H1 (cell line): ENCODE data around the gene TAOK2. TPM values are rescaled to one million over a fixed set of nuclear protein-coding genes. Genes with fewer than 3 reads are reported as not detected.

ENCODE experiments used
- CTCF ChIA-PET: fragments of 300-600 bp; sonication (Branson Sonifier 250); formaldehyde crosslinking; loops from one replicate; lab custom pipeline; 2021; ENCODE audit not compliant: partially characterized antibody; lab: Charles Lee
- POLR2A ChIA-PET: fragments of 300-600 bp; sonication (Branson Sonifier 250); formaldehyde crosslinking; loops from one replicate; lab custom pipeline; 2021; ENCODE audit warnings: inconsistent platforms; ENCODE audit not compliant: partially characterized antibody; lab: Charles Lee
- DNase-seq, 2 experiments: peaks; one replicate each; pipeline versions ENCODE4 v3.0.0 to v3.0.0-alpha.2; 2010 to 2022; ENCODE audit warnings: low spot score in 2 of 2, low read depth in 1 of 2, mixed read lengths in 1 of 2
- FAIRE-seq: peaks from 2 replicates; lab custom pipeline; 2011; peaks lifted over from hg19 to GRCh38; lab: Jason Lieb, UNC
- H2AFZ ChIP-seq: 2 replicates; pipeline ENCODE4 v1.8.1; 2012; ENCODE audit warnings: low read length, inconsistent platforms
- H2AK5ac ChIP-seq: 2 replicates; pipeline ENCODE4 v1.6.1; 2013; ENCODE audit warnings: low read depth, low read length
- H2BK120ac ChIP-seq: replicated peaks from 2 replicates; pipeline ENCODE3; 2013; ENCODE audit warnings: low read depth, low read length, inconsistent platforms
- H2BK12ac ChIP-seq: 2 replicates; pipeline ENCODE4 v1.6.1; 2013; ENCODE audit warnings: low read depth, low read length
- H2BK15ac ChIP-seq: 2 replicates; pipeline ENCODE4 v1.6.1; 2013; ENCODE audit warnings: low read length
- H2BK20ac ChIP-seq: 2 replicates; pipeline ENCODE4 v1.6.1; 2013; ENCODE audit warnings: low read length
- H2BK5ac ChIP-seq: 2 replicates; pipeline ENCODE4 v1.6.1; 2013; ENCODE audit warnings: low read depth, low read length
- H3K14ac ChIP-seq: 2 replicates; pipeline ENCODE4 v1.6.1; 2013; ENCODE audit warnings: inconsistent platforms; ENCODE audit not compliant: insufficient read length
- H3K18ac ChIP-seq: 2 replicates; pipeline ENCODE4 v1.6.1; 2013; ENCODE audit warnings: low read length; ENCODE audit errors: extremely low read depth
- H3K23ac ChIP-seq: 2 replicates; pipeline ENCODE4 v1.6.1; 2013; ENCODE audit warnings: inconsistent platforms; ENCODE audit not compliant: insufficient read length
- H3K23me2 ChIP-seq: 2 replicates; pipeline ENCODE4 v1.6.1; 2013; ENCODE audit warnings: low read depth, low read length
- H3K27ac ChIP-seq: 2 replicates; pipeline ENCODE4 v1.6.1; 2011; ENCODE audit warnings: low read depth, low read length, inconsistent platforms
- H3K27me3 ChIP-seq, 4 experiments: replicated peaks in 1 of 4; 1 replicate in 1 of 4; 2 replicates in 3 of 4; pipeline versions ENCODE4 v1.6.1 to v1.8.1; 2011 to 2013; ENCODE audit warnings: low read length in 3 of 4, mild to moderate bottlenecking in 3 of 4, inconsistent platforms in 2 of 4, mixed read lengths in 2 of 4, moderate library complexity in 1 of 4; ENCODE audit not compliant: control insufficient read depth in 3 of 4, insufficient read depth in 3 of 4; ENCODE audit errors: extremely low read depth in 1 of 4
- H3K36me3 ChIP-seq, 4 experiments: 2 replicates each; pipeline versions ENCODE4 v1.6.1 to v1.8.1; 2011 to 2013; ENCODE audit warnings: mild to moderate bottlenecking in 4 of 4, low read length in 3 of 4, moderate library complexity in 2 of 4, control low read depth in 1 of 4, inconsistent platforms in 1 of 4; ENCODE audit not compliant: insufficient read depth in 4 of 4, control insufficient read depth in 2 of 4
- H3K4ac ChIP-seq: replicated peaks from 2 replicates; pipeline ENCODE3; 2013; ENCODE audit warnings: low read length, low read depth, mixed read lengths, inconsistent platforms; ENCODE audit not compliant: insufficient read length
- H3K4me1 ChIP-seq, 4 experiments: replicated peaks in 1 of 4; 1 replicate in 1 of 4; 2 replicates in 3 of 4; pipeline versions ENCODE4 v1.6.1 to v1.8.1; 2011 to 2013; ENCODE audit warnings: low read length in 3 of 4, inconsistent platforms in 2 of 4, mixed read lengths in 1 of 4; ENCODE audit not compliant: insufficient read depth in 4 of 4, control insufficient read depth in 3 of 4
- H3K4me2 ChIP-seq, 2 experiments: 2 replicates each; pipeline versions ENCODE4 v1.6.1 to v1.8.1; 2011 to 2013; ENCODE audit warnings: low read depth in 2 of 2, low read length in 2 of 2, control low read depth in 1 of 2, inconsistent platforms in 1 of 2, mild to moderate bottlenecking in 1 of 2; ENCODE audit not compliant: insufficient read depth in 1 of 2
- H3K4me3 ChIP-seq, 4 experiments: fragments of 200-600, 300-600 bp in 1 of 4; sonication (generic), shearing (Covaris generic), sonication (Bioruptor Twin) in 1 of 4; 2 replicates each; pipeline versions ENCODE4 v1.5.1 to v1.8.1; 2011 to 2016; ENCODE audit warnings: low read length in 4 of 4, low read depth in 3 of 4, control low read depth in 2 of 4, inconsistent platforms in 2 of 4, mild to moderate bottlenecking in 2 of 4, mixed read lengths in 1 of 4, moderate library complexity in 1 of 4; ENCODE audit not compliant: insufficient read depth in 2 of 4; ENCODE audit errors: extremely low read depth in 1 of 4
- H3K56ac ChIP-seq: replicated peaks from 2 replicates; pipeline ENCODE3; 2013; ENCODE audit warnings: low read depth, mild to moderate bottlenecking, mixed read lengths, low read length, inconsistent platforms; ENCODE audit not compliant: insufficient read length
- H3K79me1 ChIP-seq: 2 replicates; pipeline ENCODE4 v1.6.1; 2013; ENCODE audit warnings: low read depth, low read length, control low read depth
- H3K79me2 ChIP-seq, 2 experiments: 2 replicates each; pipeline versions ENCODE4 v1.6.1 to v1.8.1; 2012 to 2013; ENCODE audit warnings: low read length in 2 of 2, mild to moderate bottlenecking in 2 of 2, inconsistent platforms in 1 of 2; ENCODE audit not compliant: insufficient read depth in 2 of 2, control insufficient read depth in 1 of 2
- H3K9ac ChIP-seq, 4 experiments: replicated peaks in 1 of 4; 1 replicate in 1 of 4; 2 replicates in 3 of 4; pipeline versions ENCODE4 v1.6.1 to v1.8.1; 2011 to 2013; ENCODE audit warnings: low read depth in 3 of 4, low read length in 3 of 4, control low read depth in 2 of 4, mild to moderate bottlenecking in 2 of 4, moderate library complexity in 2 of 4, inconsistent platforms in 1 of 4; ENCODE audit errors: extremely low read depth in 1 of 4
- H3K9me3 ChIP-seq, 2 experiments: 2 replicates each; pipeline versions ENCODE4 v1.6.1 to v1.8.1; 2012 to 2013; ENCODE audit warnings: mild to moderate bottlenecking in 2 of 2, moderate library complexity in 2 of 2, control low read depth in 1 of 2, inconsistent platforms in 1 of 2, low read depth in 1 of 2, low read length in 1 of 2, mixed read lengths in 1 of 2; ENCODE audit not compliant: insufficient read depth in 2 of 2
- H4K20me1 ChIP-seq, 2 experiments: replicated peaks in 1 of 2; 2 replicates each; pipeline versions ENCODE3 to v1.8.1; 2011 to 2013; ENCODE audit warnings: inconsistent platforms in 2 of 2, low read length in 2 of 2, mild to moderate bottlenecking in 1 of 2; ENCODE audit not compliant: insufficient read depth in 2 of 2, control insufficient read depth in 1 of 2
- H4K5ac ChIP-seq: 2 replicates; pipeline ENCODE4 v1.6.1; 2013; ENCODE audit warnings: low read length, low read depth, mixed read lengths, inconsistent platforms; ENCODE audit not compliant: insufficient read length
- H4K8ac ChIP-seq: 2 replicates; pipeline ENCODE4 v1.8.0; 2013; ENCODE audit warnings: mild to moderate bottlenecking, moderate library complexity, low read length, inconsistent platforms; ENCODE audit not compliant: insufficient read depth; ENCODE audit errors: extremely low read depth
- H4K91ac ChIP-seq: replicated peaks from 2 replicates; pipeline ENCODE3; 2013; ENCODE audit warnings: low read length, mixed read lengths, inconsistent platforms; ENCODE audit not compliant: insufficient read length
- ASH2L ChIP-seq: fragments of 200-600, 300-600 bp; sonication (generic); IDR thresholded peaks from one replicate; pipeline ENCODE4 v1.7.1; 2017; ENCODE audit warnings: low read length
- BACH1 ChIP-seq: IDR thresholded peaks from 2 replicates; pipeline ENCODE4 v1.6.1; 2012; ENCODE audit warnings: low read length, improper control_type of control experiment
- CTBP2 ChIP-seq: IDR thresholded peaks from 2 replicates; pipeline ENCODE4 v1.7.0; 2011; ENCODE audit warnings: borderline replicate concordance, mild to moderate bottlenecking, moderate library complexity, mixed read lengths, low read length; ENCODE audit not compliant: insufficient read depth, insufficient read length
- GABPA ChIP-seq: IDR thresholded peaks from 2 replicates; pipeline ENCODE4 v1.6.1; 2011; ENCODE audit warnings: mild to moderate bottlenecking, low read length, moderate library complexity, borderline replicate concordance; ENCODE audit not compliant: insufficient read depth
- KDM4A ChIP-seq: IDR thresholded peaks from one replicate; pipeline ENCODE4 v1.7.1; 2012; ENCODE audit warnings: low read depth, mild to moderate bottlenecking, moderate library complexity, low read length, inconsistent platforms; ENCODE audit not compliant: severe bottlenecking
- RAD21 ChIP-seq, 2 experiments: IDR thresholded peaks in 1 of 2; conservative IDR thresholded peaks in 1 of 2; 2 replicates each; pipeline ENCODE4 v1.6.1; 2011; ENCODE audit warnings: low read depth in 2 of 2, low read length in 2 of 2, improper control_type of control experiment in 1 of 2, inconsistent platforms in 1 of 2, mild to moderate bottlenecking in 1 of 2, moderate library complexity in 1 of 2
- RBBP5 ChIP-seq: IDR thresholded peaks from 2 replicates; pipeline ENCODE4 v1.7.1; 2012; ENCODE audit warnings: low read depth, mild to moderate bottlenecking, inconsistent platforms, low read length, moderate library complexity, borderline replicate concordance
- SIX5 ChIP-seq: IDR thresholded peaks from 2 replicates; pipeline ENCODE4 v1.6.1; 2011; ENCODE audit warnings: mild to moderate bottlenecking, low read depth, low read length
- USF2 ChIP-seq: IDR thresholded peaks from 2 replicates; pipeline ENCODE4 v1.6.1; 2011; ENCODE audit warnings: low read length, improper control_type of control experiment
- WGBS, 2 experiments: shearing (Covaris generic) in 1 of 2; methylation state at CpG; one replicate each; pipeline versions ENCODE4 v1.1.6 to v1.1.7; 2013 to 2015; ENCODE audit warnings: low lambda C conversion rate in 2 of 2, mixed read lengths in 2 of 2, inconsistent platforms in 1 of 2, low coverage in 1 of 2, missing lambda C conversion rate in 1 of 2; ENCODE audit not compliant: insufficient replicate concordance in 2 of 2, insufficient coverage in 1 of 2, insufficient read length in 1 of 2; ENCODE audit errors: extremely low coverage in 1 of 2, missing lambda C conversion rate in 1 of 2; 5-methylcytosine and 5-hydroxymethylcytosine counted together
- polyA plus RNA-seq, 7 experiments: library from polyadenylated mRNA; depleted of rRNA in 3 of 7; stranded (reverse) in 5 of 7; unstranded in 2 of 7; fragments of >200 nt in 5 of 7; fragments of 200-250 nt in 2 of 7; gene quantifications; 1 replicate in 5 of 7; 2 replicates in 1 of 7; 4 replicates in 1 of 7; pipeline versions ENCODE4 v1.2.1 to v1.2.3, GENCODE V29; 2011 to 2013; ENCODE audit warnings: missing spikeins in 2 of 7, mixed read lengths in 2 of 7
- total RNA-seq: library from RNA; stranded (reverse); fragmentation: NEBNext Ultra II Directional; extraction: Animal tissue kit (Norgen Biotek cat#: 25700); gene quantifications from 2 replicates; pipeline ENCODE4 v1.2.1, GENCODE V29; 2021

TAOK2 gene
- total and polyA plus RNA-seq, 2 of the 8 experiments (the other 6 are each of a cell fraction or from before 2014, with no cell fraction given): 13.5 to 32.6 TPM

- no peak overlapping the region for H3K4ac ChIP-seq
These were observed 19.7 kb downstream of the TAOK2 start for GRCh38 chr16:29993191-29993902.

More at GRCh38 chr16:29993191-29993902, 19.7 kb downstream of the TAOK2 start:
- DNase-seq: no peak
- Histone ChIP-seq H3K27ac (no peak overlapping the region), H3K56ac (no peak overlapping the region), H4K5ac (no peak overlapping the region), H3K27me3 (no peaks in the 10 kb centered on the region), H2BK5ac (no peak overlapping the region), H2BK120ac (no peak overlapping the region), H3K4me2 (no peak overlapping the region; a peak in 1 of 4 replicates), H3K23ac (no peak overlapping the region), H3K14ac (no peak overlapping the region), H2AK5ac (no peak overlapping the region), H2BK12ac (no peak overlapping the region), H3K79me2 (peaks cover 0 to 7% of the 10 kb centered on the region in 2 experiments; a peak in 1 of 4 replicates), H3K23me2 (peaks cover 9% of the 10 kb centered on the region; the same call in 1 of the 2 replicates), H2BK20ac (no peak overlapping the region), H4K20me1 (no peaks in the 10 kb centered on the region), H2BK15ac (no peak overlapping the region), H3K4me1 (peaks cover 0 to 8% (median 3%) of the 10 kb centered on the region in 4 experiments; a peak in 4 of 7 replicates), H4K8ac (no peak overlapping the region), H3K18ac (no peak overlapping the region), H3K36me3 (peaks cover 0 to 22% (median 4%) of the 10 kb centered on the region in 4 experiments; a peak in 6 of 8 replicates), H3K9ac (no peak overlapping the region), H3K4me3 (no peak overlapping the region), H3K9me3 (no peaks in the 10 kb centered on the region), H2AFZ (no peak overlapping the region), H3K79me1 (peaks cover 3% of the 10 kb centered on the region; the same call in 1 of the 2 replicates), H4K91ac (no peak overlapping the region)
- CTCF ChIA-PET: interaction anchor here (0.9 to 2.5 kb wide), 5 partner anchors 10 to 38 kb away, joined by 3 to 9 read pairs (median 3); partner anchors contain the start of genes C16orf92 and TLCD3B
- TF ChIP-seq SIX5: no peak
- TF ChIP-seq CTBP2: no peak
- no peak for TF ChIP-seq KDM4A
- TF ChIP-seq RBBP5: no peak
- no peak for TF ChIP-seq GABPA
- no peak for TF ChIP-seq BACH1
- no peak for TF ChIP-seq USF2
- TF ChIP-seq ASH2L: no peak
- TF ChIP-seq RAD21 (IDR thresholded peaks at IDR 0.05 in 1 of 2, conservative IDR thresholded peaks at IDR 0.05 in 1 of 2; ENCODE audit: low read depth in 2 of 2, low read length in 2 of 2): no peak
- FAIRE-seq: no peak
- POLR2A ChIA-PET: interaction anchor here (0.7 to 5.5 kb wide), 12 partner anchors 8 to 185 kb away, joined by 3 to 34 read pairs (median 4); partner anchors contain the start of genes ASPHD1, C16orf92, DOC2A and KCTD13
- WGBS, 2 experiments: 96% methylated on average over 24 of the region's 25 CpGs; no CpG with 5 or more reads in 1 of the 2 experiments
